Medulla oblongata (tissue), 1 donor: ENCODE measurements around the gene GFOD2.
"Not testable (repeated sequence)": the region's sequence is repeated elsewhere in the genome, so short reads cannot be mapped to it uniquely, and the experiment has no call there.

Source experiments
- DNase-seq: peaks from one replicate; pipeline ENCODE4 v3.0.0-alpha.2; 2015; ENCODE audit errors: extremely low spot score

GFOD2 gene

GRCh38 chr16:67719048-67719777 is at the start of gene GFOD2:
Gene GFOD2, minus strand, starts transcription at chr16:67719316. Its CDS starts 33,601 bp downstream, at chr16:67685715.
- DNase-seq, result peak; percentile 97

GRCh38 chr16:67767953-67768352 is 48.8 kb upstream of the GFOD2 start:
- DNase-seq, result no peak

- no peak for DNase-seq
These were observed 47.2 kb upstream of the GFOD2 start for GRCh38 chr16:67766291-67766690.

- no peak for DNase-seq
These were observed 45.1 kb upstream of the GFOD2 start for GRCh38 chr16:67764158-67764667.

GRCh38 chr16:67763066-67763465 is 44.0 kb upstream of the GFOD2 start:
- no peak for DNase-seq

GRCh38 chr16:67762385-67762784 is 43.3 kb upstream of the GFOD2 start:
- no peak for DNase-seq

GRCh38 chr16:67761924-67762323 is 42.8 kb upstream of the GFOD2 start:
- no peak for DNase-seq

GRCh38 chr16:67760956-67761230 is 41.8 kb upstream of the GFOD2 start:
- no peak for DNase-seq

GRCh38 chr16:67760206-67760955 is 41.3 kb upstream of the GFOD2 start:
- no peak for DNase-seq

GRCh38 chr16:67758966-67759365 is 39.9 kb upstream of the GFOD2 start:
- DNase-seq, result no peak

GRCh38 chr16:67758006-67758405 is 38.9 kb upstream of the GFOD2 start:
- DNase-seq, result no peak

- no peak for DNase-seq
These were observed 33.5 kb upstream of the GFOD2 start for GRCh38 chr16:67752641-67753040.

- not testable (repeated sequence) for DNase-seq
These were observed 32.2 kb upstream of the GFOD2 start for GRCh38 chr16:67751331-67751730.

GRCh38 chr16:67750466-67750865 is 31.4 kb upstream of the GFOD2 start:
- no peak for DNase-seq

- DNase-seq, result no peak
These were observed 30.4 kb upstream of the GFOD2 start for GRCh38 chr16:67749436-67750078.

GRCh38 chr16:67748834-67749233 is 29.7 kb upstream of the GFOD2 start:
- DNase-seq, result no peak

- no peak for DNase-seq
These were observed 27.7 kb upstream of the GFOD2 start for GRCh38 chr16:67746846-67747245.

- DNase-seq, result no peak
These were observed 22.0 kb upstream of the GFOD2 start for GRCh38 chr16:67741118-67741517.

- no peak for DNase-seq
These were observed 21.3 kb upstream of the GFOD2 start for GRCh38 chr16:67740391-67740790.

GRCh38 chr16:67736858-67737257 is 17.7 kb upstream of the GFOD2 start:
- DNase-seq, result no peak

GRCh38 chr16:67734731-67735201 is 15.7 kb upstream of the GFOD2 start:
- no peak for DNase-seq

GRCh38 chr16:67733734-67734470 is 14.8 kb upstream of the GFOD2 start:
- DNase-seq, result no peak
